Activated CD4-positive, alpha-beta T cell treated with anti-CD3 and anti-CD28 coated beads for 48 hours (primary cell): ENCODE data around the gene NEDD9.
A peak's percentile ranks its signal among the peaks of the same experiment; 100 is the strongest.

Experiments used
- DNase-seq: peaks from one replicate; pipeline ENCODE4 v3.0.0-alpha.2; 2020

Gene NEDD9

GRCh38 chr6:11233673-11234573, 1.5 kb upstream of the NEDD9 start:
- no peak for DNase-seq

GRCh38 chr6:11232770-11233626, 530 bp upstream of the NEDD9 start:
- DNase-seq: no peak

- DNase-seq: no peak
Observed at GRCh38 chr6:11231564-11232192, 790 bp downstream of the NEDD9 start.

GRCh38 chr6:11231108-11231463, 1.4 kb downstream of the NEDD9 start:
- no peak for DNase-seq

DNA sequence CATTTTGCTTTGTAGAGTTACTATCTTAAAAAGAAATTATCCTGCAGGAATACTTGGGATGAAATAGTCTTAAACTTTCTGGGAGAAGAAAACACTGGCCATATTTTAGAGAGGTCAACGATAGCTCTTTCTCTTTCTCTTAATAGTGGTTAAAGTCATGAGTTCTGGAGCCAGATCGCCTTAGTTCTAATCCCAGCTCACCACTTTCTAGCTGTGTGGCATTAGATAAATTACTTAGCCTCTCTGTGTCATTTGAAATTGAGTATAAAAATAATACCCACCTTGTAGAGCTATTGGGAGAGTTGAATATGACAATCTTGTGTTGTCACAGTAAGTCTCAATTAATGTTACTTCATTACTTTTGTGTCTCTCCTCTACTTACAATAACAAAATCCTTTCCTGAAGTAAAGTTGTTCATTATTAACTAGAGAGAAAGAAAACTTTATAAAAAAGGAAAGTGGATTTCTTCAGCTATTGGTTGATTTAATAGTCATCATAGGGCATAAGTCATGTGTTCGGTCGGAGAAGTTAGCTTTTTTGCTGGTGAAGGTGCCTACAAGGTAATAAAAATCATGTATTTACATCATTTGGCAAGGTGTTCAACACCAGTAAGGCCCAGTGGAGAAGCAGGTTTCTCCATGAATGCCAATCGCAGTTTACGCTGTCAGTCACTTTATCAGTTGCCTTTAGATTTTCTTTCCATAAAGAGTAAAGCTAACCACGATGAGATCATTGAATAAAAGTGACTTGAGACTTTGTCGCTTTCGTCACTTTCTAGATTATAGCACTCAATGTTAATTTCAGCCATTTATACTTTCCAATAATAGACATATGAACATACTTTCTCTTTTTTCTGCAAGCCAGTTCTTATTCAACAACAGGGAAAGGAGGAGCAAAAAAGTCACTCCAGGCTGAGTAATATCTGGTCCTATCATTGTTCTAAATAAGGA, 2.0 kb downstream of the NEDD9 start:
- DNase-seq: no peak

DNA sequence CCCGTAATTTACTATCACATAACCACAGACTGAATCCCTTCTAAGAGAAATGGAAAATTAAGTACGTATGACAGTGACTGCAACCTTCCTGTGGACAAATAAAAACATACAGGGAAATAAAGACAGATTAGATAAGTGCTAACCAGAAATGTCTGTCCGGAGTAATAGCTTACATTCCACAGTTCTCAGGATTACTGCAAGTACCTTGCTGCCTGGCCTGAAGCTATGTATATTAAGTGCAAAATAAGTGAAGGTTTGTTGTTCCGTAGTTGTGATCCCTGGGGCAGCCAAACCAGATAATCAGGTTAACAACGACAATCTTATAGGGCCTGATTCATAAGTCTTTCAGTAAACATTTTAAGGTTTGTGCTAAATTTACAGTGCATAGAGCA, 2.8 kb downstream of the NEDD9 start:
- DNase-seq: no peak

GRCh38 chr6:11228935-11229654, 3.4 kb downstream of the NEDD9 start:
- no peak for DNase-seq

GRCh38 chr6:11227698-11228097, 4.8 kb downstream of the NEDD9 start:
- DNase-seq: no peak

DNA sequence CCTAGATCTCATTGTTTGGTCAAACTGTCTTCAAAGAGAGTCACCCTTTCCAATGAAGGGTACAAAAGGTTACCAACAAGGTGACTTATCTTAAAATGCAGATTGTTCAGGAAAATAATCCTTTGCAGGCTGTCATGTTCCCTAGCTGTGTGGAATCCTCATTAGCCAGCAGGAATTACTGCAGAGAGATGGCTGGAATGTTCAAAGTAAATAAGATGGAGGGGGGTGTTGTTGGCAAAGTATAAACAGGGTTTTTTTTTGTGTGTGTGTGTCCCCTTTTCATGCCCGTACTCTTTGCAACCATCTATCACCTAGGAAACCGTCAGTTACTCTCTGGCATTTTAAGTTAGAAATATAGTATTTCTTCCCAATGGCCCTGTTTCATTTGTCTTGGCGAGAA, 6.5 kb downstream of the NEDD9 start:
- no peak for DNase-seq

- DNase-seq: peak; percentile 11
Observed at GRCh38 chr6:11224966-11225463, 7.5 kb downstream of the NEDD9 start.

GRCh38 chr6:11224252-11224965, 8.1 kb downstream of the NEDD9 start:
- DNase-seq: peak; percentile 58

DNA sequence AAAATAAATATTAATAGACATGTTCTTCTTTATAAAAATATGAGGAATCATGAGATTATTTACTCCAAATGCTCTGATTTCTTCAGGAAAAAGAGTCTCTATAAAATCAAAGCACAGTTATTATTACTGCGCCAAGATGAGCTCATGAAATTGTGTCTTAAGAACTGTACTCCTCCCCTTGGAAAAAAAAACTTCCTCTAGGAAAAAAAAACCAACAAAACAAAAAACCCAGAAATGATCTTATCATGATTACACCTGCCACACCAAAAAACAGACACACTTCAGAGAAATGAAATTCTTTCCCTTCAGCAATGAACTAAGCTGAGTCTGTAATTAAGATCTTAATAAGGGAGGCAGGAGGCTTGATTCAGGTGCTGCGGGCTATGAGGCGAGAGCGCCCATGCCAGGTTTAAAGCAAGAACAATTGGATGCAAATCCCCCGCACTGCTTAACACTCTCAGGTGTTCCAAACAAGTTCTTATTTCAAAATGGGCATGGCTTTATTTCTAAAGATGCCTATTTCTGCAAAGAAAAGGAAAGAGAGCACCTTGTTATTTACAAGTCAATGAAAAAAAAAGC, 9.1 kb downstream of the NEDD9 start:
- no peak for DNase-seq

- no peak for DNase-seq
Observed at GRCh38 chr6:11222385-11223277, 9.8 kb downstream of the NEDD9 start.

DNA sequence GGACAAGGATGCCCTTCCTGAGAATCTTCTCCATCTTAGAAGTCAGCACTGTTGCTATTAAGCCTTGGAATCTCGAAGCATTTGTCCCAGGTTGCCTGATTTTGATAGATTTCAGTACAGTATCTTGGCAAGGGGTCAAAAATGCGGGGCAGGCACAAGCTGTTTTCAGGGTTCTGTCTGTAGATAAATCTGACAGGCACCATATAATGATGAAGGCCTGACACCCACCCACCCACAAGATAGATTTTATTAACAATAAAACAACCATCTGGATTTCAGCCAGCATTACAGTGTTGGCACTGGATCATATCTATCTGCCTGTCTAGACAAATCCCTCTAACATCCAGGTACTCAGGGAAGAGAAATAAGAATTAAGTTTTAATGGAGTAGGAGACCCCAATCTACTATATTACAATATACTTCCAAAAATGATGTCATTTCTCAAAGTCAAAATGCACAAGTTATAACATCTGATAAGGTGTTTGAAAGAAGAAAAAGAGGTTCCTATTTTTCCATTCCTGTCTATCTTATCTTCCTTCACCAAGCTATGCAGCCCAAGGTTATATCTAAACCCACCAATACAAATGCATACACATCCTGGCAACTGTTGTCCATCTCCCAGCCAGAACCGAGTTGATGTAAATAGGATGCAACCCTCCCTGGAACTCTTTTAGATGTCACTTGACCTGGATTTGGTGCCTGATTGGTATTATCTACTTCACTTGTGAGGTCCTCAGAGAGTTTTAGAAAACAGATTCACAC, 10.7 kb downstream of the NEDD9 start:
- no peak for DNase-seq

DNA sequence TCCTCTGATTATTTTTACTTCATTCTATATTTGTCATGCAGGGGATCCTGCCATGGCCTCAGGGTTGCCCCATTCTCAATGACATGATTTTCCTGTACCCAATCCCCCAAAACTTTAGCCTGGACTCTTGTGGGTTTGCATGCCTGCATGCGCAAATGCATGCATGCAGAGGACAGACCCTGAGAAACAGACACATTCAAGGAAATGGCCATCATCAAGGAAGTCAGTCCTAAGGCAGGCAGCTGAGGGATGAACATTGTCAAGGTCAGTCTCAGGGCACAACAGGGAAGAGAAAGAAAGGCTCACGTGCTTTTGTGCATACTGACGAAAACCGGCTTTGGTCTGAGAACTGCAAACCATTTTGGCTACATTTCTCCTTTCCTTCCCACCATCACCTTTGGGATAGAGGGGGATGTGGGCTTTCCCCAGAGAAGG, 13.1 kb downstream of the NEDD9 start:
- DNase-seq: no peak

DNA sequence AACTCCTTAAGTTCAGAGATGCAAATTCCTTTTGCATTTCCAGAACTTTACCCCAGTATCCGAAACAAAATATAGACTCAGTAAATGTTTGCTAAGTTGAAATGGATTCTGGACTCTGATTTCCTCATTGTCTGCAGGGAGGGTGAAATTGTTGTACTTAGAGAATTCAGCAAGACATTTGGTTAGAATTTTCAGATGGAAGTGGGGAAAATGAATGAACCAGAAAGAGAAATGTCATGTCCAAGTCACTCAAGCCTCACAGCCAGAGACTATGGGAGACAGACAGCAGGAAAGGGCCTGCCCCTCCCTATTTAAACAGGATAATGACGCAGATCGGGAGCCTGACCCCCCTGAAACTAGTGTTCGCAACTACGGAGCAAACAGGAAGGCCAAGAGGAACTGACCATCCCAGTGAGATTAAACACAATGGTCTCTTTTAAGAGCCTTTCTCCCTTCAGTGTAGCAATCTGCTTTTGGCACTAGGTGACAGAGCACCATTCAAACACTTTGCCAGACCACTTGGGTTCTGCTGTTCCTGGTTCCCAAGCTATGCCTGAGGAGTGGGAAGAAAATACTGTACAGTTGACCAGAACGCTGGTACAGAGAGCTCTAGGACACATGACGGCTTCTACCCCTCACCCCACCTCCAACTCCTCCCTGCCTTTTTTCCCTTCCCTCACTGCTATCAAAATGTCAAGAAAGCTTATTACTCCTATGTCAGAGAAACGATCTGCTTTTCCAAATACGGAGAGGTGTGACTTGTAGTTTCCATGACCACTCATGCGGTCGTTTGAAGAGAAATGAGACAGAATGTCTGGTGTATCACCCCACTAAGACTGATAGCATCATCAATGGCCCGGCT, 13.7 kb downstream of the NEDD9 start:
- peak; percentile 57 for DNase-seq

DNA sequence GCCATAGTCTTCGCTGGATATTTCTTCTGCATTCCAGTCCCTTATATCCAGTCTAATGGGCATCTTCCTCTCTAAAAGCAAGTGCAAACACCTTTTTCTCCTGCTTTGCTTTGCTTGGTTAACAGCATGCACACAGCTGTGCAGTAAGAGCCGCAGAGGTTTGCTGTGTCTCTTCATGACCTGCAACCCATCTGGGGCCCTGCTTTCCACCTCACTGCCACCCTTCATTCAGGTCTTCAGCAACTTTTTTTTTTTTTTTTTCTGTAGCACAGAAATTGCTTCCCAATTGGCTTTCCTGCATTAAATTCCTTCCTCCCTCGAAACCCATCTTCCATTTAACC, 14.4 kb downstream of the NEDD9 start:
- DNase-seq: no peak
